ENCODE data around the gene SPRYD7. TPM values are rescaled to one million over a fixed set of nuclear protein-coding genes. Genes with fewer than 3 reads are reported as not detected.

The SPRYD7 gene
- total RNA-seq, 1 donor from 2014 or later: 4.6 TPM

GRCh38 chr13:49939321-49939720 is 3.2 kb upstream of the SPRYD7 start:
- peaks cover 7% of the 10 kb centered on the region for H3K4me1 Mint-ChIP-seq (ENCODE audit: unreplicated experiment)
- no peak for TF ChIP-seq CTCF (IDR thresholded peaks at IDR 0.05; ENCODE audit: unreplicated experiment)
- H3K27me3 Mint-ChIP-seq (ENCODE audit: unreplicated experiment): peaks cover 2% of the 10 kb centered on the region
- H3K4me3 Mint-ChIP-seq (ENCODE audit: unreplicated experiment): no peak overlapping the region
- no peaks in the 10 kb centered on the region for H3K9me3 Mint-ChIP-seq (ENCODE audit: unreplicated experiment)
- H3K36me3 Mint-ChIP-seq (ENCODE audit: low read depth, unreplicated experiment): no peaks in the 10 kb centered on the region
- no peak for DNase-seq (ENCODE audit: low spot score)
- H3K27ac Mint-ChIP-seq (ENCODE audit: unreplicated experiment): no peak overlapping the region

GRCh38 chr13:49938921-49939320 is 2.8 kb upstream of the SPRYD7 start:
- H3K27ac Mint-ChIP-seq (ENCODE audit: unreplicated experiment): no peak overlapping the region
- H3K4me1 Mint-ChIP-seq (ENCODE audit: unreplicated experiment): peaks cover 7% of the 10 kb centered on the region

GRCh38 chr13:49938314-49938713 is 2.2 kb upstream of the SPRYD7 start:
- H3K27ac Mint-ChIP-seq (ENCODE audit: unreplicated experiment): no peak overlapping the region
- no peak for DNase-seq (ENCODE audit: low spot score)
- H3K9me3 Mint-ChIP-seq (ENCODE audit: unreplicated experiment): no peaks in the 10 kb centered on the region
- no peaks in the 10 kb centered on the region for H3K36me3 Mint-ChIP-seq (ENCODE audit: low read depth, unreplicated experiment)
- peaks cover 7% of the 10 kb centered on the region for H3K4me1 Mint-ChIP-seq (ENCODE audit: unreplicated experiment)
- H3K27me3 Mint-ChIP-seq (ENCODE audit: unreplicated experiment): peaks cover 2% of the 10 kb centered on the region
- H3K4me3 Mint-ChIP-seq (ENCODE audit: unreplicated experiment): no peak overlapping the region
- no peak for TF ChIP-seq CTCF (IDR thresholded peaks at IDR 0.05; ENCODE audit: unreplicated experiment)

More at GRCh38 chr13:49938921-49939320, 2.8 kb upstream of the SPRYD7 start:
- Mint-ChIP-seq H3K4me3 (ENCODE audit: unreplicated experiment) (no peak overlapping the region), H3K27me3 (ENCODE audit: unreplicated experiment) (peaks cover 2% of the 10 kb centered on the region), H3K36me3 (ENCODE audit: low read depth, unreplicated experiment) (no peaks in the 10 kb centered on the region), H3K9me3 (ENCODE audit: unreplicated experiment) (no peaks in the 10 kb centered on the region)
- DNase-seq (ENCODE audit: low spot score): no peak
- TF ChIP-seq CTCF (IDR thresholded peaks at IDR 0.05; ENCODE audit: unreplicated experiment): no peak

GRCh38 chr13:49936968-49937273 is 781 bp upstream of the SPRYD7 start:
- H3K4me3 Mint-ChIP-seq (ENCODE audit: unreplicated experiment): peak overlapping the region; percentile 94
- H3K27ac Mint-ChIP-seq (ENCODE audit: unreplicated experiment): no peak overlapping the region
- H3K9me3 Mint-ChIP-seq (ENCODE audit: unreplicated experiment): no peaks in the 10 kb centered on the region
- no peak for TF ChIP-seq CTCF (IDR thresholded peaks at IDR 0.05; ENCODE audit: unreplicated experiment)
- DNase-seq (ENCODE audit: low spot score): no peak
- H3K4me1 Mint-ChIP-seq (ENCODE audit: unreplicated experiment): peaks cover 7% of the 10 kb centered on the region
- H3K27me3 Mint-ChIP-seq (ENCODE audit: unreplicated experiment): no peaks in the 10 kb centered on the region
- H3K36me3 Mint-ChIP-seq (ENCODE audit: low read depth, unreplicated experiment): no peaks in the 10 kb centered on the region

GRCh38 chr13:49935171-49936074 is 717 bp downstream of the SPRYD7 start:
- H3K4me1 Mint-ChIP-seq (ENCODE audit: unreplicated experiment): peaks cover 7% of the 10 kb centered on the region

More at GRCh38 chr13:49935171-49936074, 717 bp downstream of the SPRYD7 start:
- Mint-ChIP-seq H3K4me3 (ENCODE audit: unreplicated experiment) (peak overlapping the region; percentile 94), H3K36me3 (ENCODE audit: low read depth, unreplicated experiment) (no peaks in the 10 kb centered on the region), H3K27ac (ENCODE audit: unreplicated experiment) (peak overlapping the region; percentile 76), H3K27me3 (ENCODE audit: unreplicated experiment) (no peaks in the 10 kb centered on the region), H3K9me3 (ENCODE audit: unreplicated experiment) (no peaks in the 10 kb centered on the region)
- no peak for TF ChIP-seq CTCF (IDR thresholded peaks at IDR 0.05; ENCODE audit: unreplicated experiment)
- peak; percentile 52 for DNase-seq (ENCODE audit: low spot score)

All from endothelial cell (in vitro differentiated cells).